Activated B cell treated with CpG ODN at 0.5 μM for 24 hours (primary cell): ENCODE data around the gene ENAH. TPM values are rescaled to one million over a fixed set of nuclear protein-coding genes. Genes with fewer than 3 reads are reported as not detected.

Source experiments
- ATAC-seq: fragments of 200-7000 bp; cut with Tn5 transposase; one replicate; pipeline ENCODE4 v1.10.0; 2021; ENCODE audit warnings: low read depth, mild to moderate bottlenecking, moderate library complexity
- CTCF ChIA-PET: fragments of 350-600 bp; sonication (Branson Sonifier 250); formaldehyde crosslinking; loops from one replicate; lab custom pipeline; 2021; ENCODE audit warnings: antibody characterized with exemption; lab: Charles Lee
- POLR2A ChIA-PET: fragments of 350-600 bp; sonication (Branson Sonifier 250); formaldehyde crosslinking; loops from one replicate; lab custom pipeline; 2021; ENCODE audit warnings: antibody characterized with exemption; lab: Charles Lee
- DNase-seq: peaks from one replicate; pipeline ENCODE4 v3.0.0; 2022
- H3K27ac Mint-ChIP-seq: one replicate; pipeline ENCODE4 v1.8.0; 2020; ENCODE audit warnings: mixed read lengths
- H3K27me3 Mint-ChIP-seq: one replicate; pipeline ENCODE4 v1.8.0; 2021; ENCODE audit warnings: mixed read lengths
- H3K36me3 Mint-ChIP-seq: one replicate; pipeline ENCODE4 v1.8.0; 2021; ENCODE audit warnings: low read depth, mixed read lengths
- H3K4me1 Mint-ChIP-seq: one replicate; pipeline ENCODE4 v1.8.0; 2021; ENCODE audit warnings: mixed read lengths
- H3K4me3 Mint-ChIP-seq: one replicate; pipeline ENCODE4 v1.8.0; 2020; ENCODE audit warnings: mild to moderate bottlenecking, mixed read lengths
- H3K9me3 Mint-ChIP-seq: one replicate; pipeline ENCODE4 v1.8.0; 2020; ENCODE audit warnings: mixed read lengths
- intact Hi-C: fragments of 100-400 bp; cut with micrococcal nuclease; formaldehyde crosslinking; loops from one replicate; pipeline ENCODE4 v1.15.1; 2024
- total RNA-seq: library from RNA; stranded (reverse); gene quantifications from 2 replicates; pipeline ENCODE4 v1.2.3, GENCODE V29; 2022
- TF ChIP-seq, protein P1 (sequence below): fragments of 200-600 bp; IDR thresholded peaks from one replicate; pipeline ENCODE4 v1.8.0; 2022; ENCODE audit warnings: antibody characterized with exemption, mild to moderate bottlenecking

ENAH gene
- total RNA-seq, 1 donor from 2014 or later, result 1.2 TPM

DNA sequence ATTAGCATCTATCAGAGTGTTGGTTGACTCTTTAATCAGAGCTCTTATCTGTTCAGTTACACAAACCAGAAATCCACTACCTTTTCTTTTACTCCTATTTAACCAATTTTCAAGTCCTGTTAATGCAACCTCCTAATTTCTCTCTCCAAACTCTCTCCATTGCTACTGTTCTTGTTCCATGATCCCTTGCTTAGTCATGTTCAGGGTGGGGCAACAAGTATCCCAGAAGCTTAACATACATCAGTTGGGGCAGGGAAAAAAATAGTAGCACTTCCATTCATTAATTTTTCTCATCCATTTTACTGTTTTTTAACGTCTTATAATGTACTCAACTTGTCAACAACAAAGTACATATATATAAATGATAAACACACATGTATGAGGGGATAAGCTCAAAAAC, 113.9 kb downstream of the ENAH start:
- Mint-ChIP-seq H3K36me3 (no peaks in the 10 kb centered on the region), H3K4me3 (no peak overlapping the region), H3K27ac (no peak overlapping the region), H3K27me3 (peaks cover 4% of the 10 kb centered on the region), H3K9me3 (no peaks in the 10 kb centered on the region), H3K4me1 (peaks cover 15% of the 10 kb centered on the region)
- intact Hi-C loops, result no loop called here
- ATAC-seq (no peak), DNase-seq (no peak)
- POLR2A ChIA-PET, result no interaction called here
- TF ChIP-seq, protein P1, sequence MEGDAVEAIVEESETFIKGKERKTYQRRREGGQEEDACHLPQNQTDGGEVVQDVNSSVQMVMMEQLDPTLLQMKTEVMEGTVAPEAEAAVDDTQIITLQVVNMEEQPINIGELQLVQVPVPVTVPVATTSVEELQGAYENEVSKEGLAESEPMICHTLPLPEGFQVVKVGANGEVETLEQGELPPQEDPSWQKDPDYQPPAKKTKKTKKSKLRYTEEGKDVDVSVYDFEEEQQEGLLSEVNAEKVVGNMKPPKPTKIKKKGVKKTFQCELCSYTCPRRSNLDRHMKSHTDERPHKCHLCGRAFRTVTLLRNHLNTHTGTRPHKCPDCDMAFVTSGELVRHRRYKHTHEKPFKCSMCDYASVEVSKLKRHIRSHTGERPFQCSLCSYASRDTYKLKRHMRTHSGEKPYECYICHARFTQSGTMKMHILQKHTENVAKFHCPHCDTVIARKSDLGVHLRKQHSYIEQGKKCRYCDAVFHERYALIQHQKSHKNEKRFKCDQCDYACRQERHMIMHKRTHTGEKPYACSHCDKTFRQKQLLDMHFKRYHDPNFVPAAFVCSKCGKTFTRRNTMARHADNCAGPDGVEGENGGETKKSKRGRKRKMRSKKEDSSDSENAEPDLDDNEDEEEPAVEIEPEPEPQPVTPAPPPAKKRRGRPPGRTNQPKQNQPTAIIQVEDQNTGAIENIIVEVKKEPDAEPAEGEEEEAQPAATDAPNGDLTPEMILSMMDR, result no peak
- CTCF ChIA-PET, result no interaction called here

DNA sequence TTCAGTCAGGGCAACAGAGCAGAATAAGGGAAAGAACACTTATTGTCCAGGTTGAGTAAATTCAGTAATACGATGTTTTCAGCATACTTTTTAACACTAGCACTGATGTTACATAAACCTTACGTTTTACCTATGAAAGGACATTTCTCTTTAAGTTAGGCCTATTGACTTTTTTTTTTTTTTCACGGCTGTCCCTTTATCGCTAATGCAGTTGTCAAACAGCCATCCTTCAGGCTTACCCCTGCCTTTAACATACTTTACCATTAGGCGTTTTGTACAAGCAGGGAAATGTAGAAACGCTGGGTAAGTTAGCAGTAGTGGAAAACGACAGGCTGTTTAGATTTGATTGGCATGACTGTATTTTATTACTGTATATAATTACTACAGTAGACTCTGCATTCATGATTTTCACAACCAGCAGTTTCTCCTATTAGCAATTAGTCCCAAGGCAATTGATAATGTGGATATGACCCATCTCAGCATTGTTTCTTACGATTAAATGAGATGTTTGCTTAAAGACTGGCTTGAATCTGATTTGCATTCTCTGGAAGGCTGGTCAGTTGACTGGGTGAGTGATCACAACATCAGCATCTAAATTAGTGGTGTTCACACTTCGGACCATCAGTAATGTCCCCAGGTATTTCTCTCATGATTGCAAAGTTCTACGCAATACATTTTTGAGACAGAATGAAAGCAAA, 115.2 kb downstream of the ENAH start:
- no peaks in the 10 kb centered on the region for H3K9me3 Mint-ChIP-seq
- intact Hi-C loops, result no loop called here
- H3K27me3 Mint-ChIP-seq, result peaks cover 7% of the 10 kb centered on the region
- H3K27ac Mint-ChIP-seq, result no peak overlapping the region
- H3K4me1 Mint-ChIP-seq, result peaks cover 15% of the 10 kb centered on the region
- ATAC-seq (no peak), DNase-seq (no peak)
- TF ChIP-seq, protein P1, result no peak
- CTCF ChIA-PET, result no interaction called here
- POLR2A ChIA-PET, result no interaction called here
- no peaks in the 10 kb centered on the region for H3K36me3 Mint-ChIP-seq
- H3K4me3 Mint-ChIP-seq, result no peak overlapping the region

DNA sequence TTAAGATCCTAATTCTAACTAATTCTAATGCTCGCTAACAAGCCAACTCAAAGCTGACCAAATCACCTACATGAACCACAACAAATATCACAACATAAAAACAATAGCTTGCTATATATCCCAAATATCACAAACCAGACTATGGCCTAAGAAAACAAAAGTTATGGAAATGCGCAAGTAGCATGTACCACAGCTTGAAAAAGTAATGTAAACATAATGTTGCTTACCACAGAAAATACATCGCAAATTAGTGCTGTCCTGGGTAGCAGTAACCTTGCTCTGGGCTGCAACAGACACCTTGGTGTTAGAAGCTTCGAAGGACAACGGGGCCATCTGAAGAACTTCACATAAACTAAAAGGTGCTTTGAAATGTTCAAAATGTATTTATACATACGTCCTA, 117.6 kb downstream of the ENAH start:
- CTCF ChIA-PET, result interaction anchor here (0.7 to 0.8 kb wide), 2 partner anchors 10 to 114 kb away, joined by 3 read pairs; no protein-coding TSS in a partner anchor
- Mint-ChIP-seq H3K4me1 (peaks cover 15% of the 10 kb centered on the region), H3K9me3 (no peaks in the 10 kb centered on the region)

DNA sequence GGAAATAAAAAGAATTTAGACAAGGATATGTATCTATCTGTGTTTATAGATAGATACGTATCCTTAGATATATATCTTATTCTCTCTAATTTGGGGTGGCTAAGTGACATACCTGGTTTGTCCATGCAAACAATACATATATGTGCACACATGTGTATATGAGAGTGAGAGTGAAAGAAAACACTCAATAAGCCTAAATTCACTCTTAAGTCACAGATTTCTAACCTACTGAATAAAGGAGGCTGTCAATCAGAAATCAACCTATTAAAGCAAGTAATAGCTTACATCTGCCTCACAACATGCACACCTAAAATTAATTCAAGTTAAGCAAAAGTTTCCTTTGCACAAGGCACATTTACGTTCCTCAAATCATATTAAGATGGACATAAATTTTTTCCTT, 118.2 kb downstream of the ENAH start:
- ChIA-PET CTCF (interaction anchor here (0.8 kb wide), 1 partner anchor 10 kb away, joined by 3 read pairs; no protein-coding TSS in a partner anchor), POLR2A (interaction anchor here (1.2 kb wide), 1 partner anchor 243 kb away, joined by 3 read pairs; the partner anchor contains the start of gene SRP9)
- no peaks in the 10 kb centered on the region for H3K36me3 Mint-ChIP-seq
- DNase-seq (no peak), ATAC-seq (no peak)
- TF ChIP-seq, protein P1, result no peak
- H3K9me3 Mint-ChIP-seq, result no peaks in the 10 kb centered on the region
- H3K27ac Mint-ChIP-seq, result no peak overlapping the region
- no peak overlapping the region for H3K4me3 Mint-ChIP-seq
- peaks cover 13% of the 10 kb centered on the region for H3K27me3 Mint-ChIP-seq
- intact Hi-C loops, result no loop called here
- peaks cover 12% of the 10 kb centered on the region for H3K4me1 Mint-ChIP-seq

More for the DNA sequence above, 117.6 kb downstream of the ENAH start:
- POLR2A ChIA-PET, result interaction anchor here (1.2 kb wide), 1 partner anchor 242 kb away, joined by 3 read pairs; the partner anchor contains the start of gene SRP9
- Mint-ChIP-seq H3K4me3 (no peak overlapping the region), H3K36me3 (no peaks in the 10 kb centered on the region), H3K27ac (no peak overlapping the region), H3K27me3 (peaks cover 13% of the 10 kb centered on the region)
- DNase-seq (no peak), ATAC-seq (no peak)
- TF ChIP-seq, protein P1, result no peak
- intact Hi-C loops, result no loop called here

DNA sequence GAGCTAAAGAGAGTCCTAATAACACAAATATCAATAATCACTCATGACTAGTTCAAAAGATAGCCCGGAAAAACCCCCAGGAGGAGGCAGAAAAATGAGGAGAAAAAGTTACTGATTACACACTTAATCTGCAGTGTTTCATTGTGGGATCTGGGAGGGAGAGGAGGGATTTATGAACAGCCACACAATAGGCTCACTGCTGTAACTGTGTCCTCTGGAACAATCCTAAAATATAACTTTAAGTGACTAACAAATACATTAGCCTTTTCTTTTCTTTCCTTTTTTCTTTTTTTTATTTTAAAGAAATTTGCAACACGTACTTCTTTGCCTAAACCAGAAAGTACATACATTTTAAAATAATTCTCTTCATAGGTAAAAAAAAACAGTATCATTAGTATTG, 118.8 kb downstream of the ENAH start:
- Mint-ChIP-seq H3K27me3 (peaks cover 13% of the 10 kb centered on the region), H3K4me3 (no peak overlapping the region), H3K36me3 (no peaks in the 10 kb centered on the region), H3K4me1 (peaks cover 8% of the 10 kb centered on the region), H3K27ac (no peak overlapping the region), H3K9me3 (no peaks in the 10 kb centered on the region)
- DNase-seq, result no peak
- intact Hi-C loops, result no loop called here
- POLR2A ChIA-PET, result no interaction called here
- CTCF ChIA-PET, result no interaction called here
- no peak for ATAC-seq
- TF ChIP-seq, protein P1, result no peak
